ENCODE results near the gene IGF1R.

DNA sequence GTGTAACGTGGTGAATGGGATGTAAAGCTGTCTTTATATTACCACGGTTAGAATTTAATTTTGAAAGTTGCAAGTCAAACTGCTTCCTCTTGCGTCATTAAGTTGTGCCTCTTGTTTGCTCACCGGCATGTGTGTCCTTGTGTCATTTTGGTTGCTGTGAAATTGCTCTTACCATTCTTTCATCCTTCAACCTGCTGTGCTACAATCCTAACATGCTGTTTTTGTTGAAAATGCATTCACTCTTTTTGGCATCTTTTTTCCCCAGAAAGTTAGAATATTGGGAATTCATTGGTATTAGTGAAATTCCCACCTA, 194.6 kb downstream of the IGF1R start:
- no peak for TF ChIP-seq POLR2A (IDR thresholded peaks at IDR 0.05)
- TF ChIP-seq, protein P1, sequence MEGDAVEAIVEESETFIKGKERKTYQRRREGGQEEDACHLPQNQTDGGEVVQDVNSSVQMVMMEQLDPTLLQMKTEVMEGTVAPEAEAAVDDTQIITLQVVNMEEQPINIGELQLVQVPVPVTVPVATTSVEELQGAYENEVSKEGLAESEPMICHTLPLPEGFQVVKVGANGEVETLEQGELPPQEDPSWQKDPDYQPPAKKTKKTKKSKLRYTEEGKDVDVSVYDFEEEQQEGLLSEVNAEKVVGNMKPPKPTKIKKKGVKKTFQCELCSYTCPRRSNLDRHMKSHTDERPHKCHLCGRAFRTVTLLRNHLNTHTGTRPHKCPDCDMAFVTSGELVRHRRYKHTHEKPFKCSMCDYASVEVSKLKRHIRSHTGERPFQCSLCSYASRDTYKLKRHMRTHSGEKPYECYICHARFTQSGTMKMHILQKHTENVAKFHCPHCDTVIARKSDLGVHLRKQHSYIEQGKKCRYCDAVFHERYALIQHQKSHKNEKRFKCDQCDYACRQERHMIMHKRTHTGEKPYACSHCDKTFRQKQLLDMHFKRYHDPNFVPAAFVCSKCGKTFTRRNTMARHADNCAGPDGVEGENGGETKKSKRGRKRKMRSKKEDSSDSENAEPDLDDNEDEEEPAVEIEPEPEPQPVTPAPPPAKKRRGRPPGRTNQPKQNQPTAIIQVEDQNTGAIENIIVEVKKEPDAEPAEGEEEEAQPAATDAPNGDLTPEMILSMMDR (IDR thresholded peaks at IDR 0.05): no peak

Measured in adrenal gland (tissue), 5 donors.